Measurements from ENCODE around the gene FBXO42. TPM values are rescaled to one million over a fixed set of nuclear protein-coding genes. Genes with fewer than 3 reads are reported as not detected.

Gene FBXO42
- total RNA-seq, 1 experiment from 2014 or later = 21.9 TPM

- Mint-ChIP-seq H3K36me3 (ENCODE audit: insufficient read depth, unreplicated experiment) (peaks cover 6% of the 10 kb centered on the region), H3K9me3 (ENCODE audit: unreplicated experiment) (no peaks in the 10 kb centered on the region), H3K27me3 (ENCODE audit: insufficient read depth, unreplicated experiment) (no peaks in the 10 kb centered on the region), H3K4me1 (ENCODE audit: insufficient read depth, unreplicated experiment) (peaks cover 7% of the 10 kb centered on the region), H3K4me3 (ENCODE audit: unreplicated experiment) (no peak overlapping the region), H3K27ac (ENCODE audit: low read depth, unreplicated experiment) (no peak overlapping the region)
- ChIA-PET CTCF (no interaction called here), POLR2A (no interaction called here)
- BruUV-seq (replicated peaks) = no TSS peak
- intact Hi-C loops (cut with micrococcal nuclease) = no loop called here
- TF ChIP-seq, protein P1, sequence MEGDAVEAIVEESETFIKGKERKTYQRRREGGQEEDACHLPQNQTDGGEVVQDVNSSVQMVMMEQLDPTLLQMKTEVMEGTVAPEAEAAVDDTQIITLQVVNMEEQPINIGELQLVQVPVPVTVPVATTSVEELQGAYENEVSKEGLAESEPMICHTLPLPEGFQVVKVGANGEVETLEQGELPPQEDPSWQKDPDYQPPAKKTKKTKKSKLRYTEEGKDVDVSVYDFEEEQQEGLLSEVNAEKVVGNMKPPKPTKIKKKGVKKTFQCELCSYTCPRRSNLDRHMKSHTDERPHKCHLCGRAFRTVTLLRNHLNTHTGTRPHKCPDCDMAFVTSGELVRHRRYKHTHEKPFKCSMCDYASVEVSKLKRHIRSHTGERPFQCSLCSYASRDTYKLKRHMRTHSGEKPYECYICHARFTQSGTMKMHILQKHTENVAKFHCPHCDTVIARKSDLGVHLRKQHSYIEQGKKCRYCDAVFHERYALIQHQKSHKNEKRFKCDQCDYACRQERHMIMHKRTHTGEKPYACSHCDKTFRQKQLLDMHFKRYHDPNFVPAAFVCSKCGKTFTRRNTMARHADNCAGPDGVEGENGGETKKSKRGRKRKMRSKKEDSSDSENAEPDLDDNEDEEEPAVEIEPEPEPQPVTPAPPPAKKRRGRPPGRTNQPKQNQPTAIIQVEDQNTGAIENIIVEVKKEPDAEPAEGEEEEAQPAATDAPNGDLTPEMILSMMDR (IDR thresholded peaks at IDR 0.05; ENCODE audit: unreplicated experiment) = no peak
- DNase-seq (ENCODE audit: unreplicated experiment) = no peak
These were observed 120.7 kb downstream of the FBXO42 start for GRCh38 chr1:16231331-16232315.

DNA sequence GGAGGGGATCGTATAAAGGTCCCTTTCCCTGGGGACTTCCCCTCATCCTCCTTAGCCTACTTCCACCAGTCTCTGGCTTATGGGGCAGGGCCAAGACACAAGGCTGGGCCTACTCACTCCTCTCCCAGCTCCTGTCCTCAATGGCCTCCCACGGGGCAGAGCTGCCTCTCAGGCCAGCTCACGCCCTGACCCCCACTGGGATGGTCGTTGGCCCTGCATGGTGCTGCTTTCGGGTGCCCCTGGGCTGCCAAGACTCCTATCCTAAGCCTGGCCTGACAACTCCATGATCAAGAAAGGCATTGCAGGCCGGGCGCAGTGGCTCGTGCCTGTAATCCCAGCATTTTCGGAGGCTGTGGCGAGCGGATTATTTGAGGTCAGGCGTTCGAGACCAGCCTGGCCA lies 121.5 kb downstream of the FBXO42 start:
- Mint-ChIP-seq H3K9me3 (ENCODE audit: unreplicated experiment) (no peaks in the 10 kb centered on the region), H3K36me3 (ENCODE audit: insufficient read depth, unreplicated experiment) (peaks cover 6% of the 10 kb centered on the region), H3K27me3 (ENCODE audit: insufficient read depth, unreplicated experiment) (no peaks in the 10 kb centered on the region), H3K27ac (ENCODE audit: low read depth, unreplicated experiment) (no peak overlapping the region), H3K4me1 (ENCODE audit: insufficient read depth, unreplicated experiment) (peaks cover under 1% of the 10 kb centered on the region), H3K4me3 (ENCODE audit: unreplicated experiment) (no peak overlapping the region)
- no peak for DNase-seq (ENCODE audit: unreplicated experiment)
- CTCF ChIA-PET = interaction anchor here (0.6 kb wide), 1 partner anchor 857 kb away, joined by 3 read pairs; no protein-coding TSS in a partner anchor
- POLR2A ChIA-PET = no interaction called here
- TSS peak; percentile 23 for BruUV-seq (replicated peaks)
- TF ChIP-seq, protein P1 (IDR thresholded peaks at IDR 0.05; ENCODE audit: unreplicated experiment) = no peak
- intact Hi-C loops (cut with micrococcal nuclease) = no loop called here

GRCh38 chr1:16229976-16230740 lies 122.1 kb downstream of the FBXO42 start:
- Mint-ChIP-seq H3K4me3 (ENCODE audit: unreplicated experiment) (no peak overlapping the region), H3K27ac (ENCODE audit: low read depth, unreplicated experiment) (no peak overlapping the region), H3K36me3 (ENCODE audit: insufficient read depth, unreplicated experiment) (peaks cover 6% of the 10 kb centered on the region), H3K27me3 (ENCODE audit: insufficient read depth, unreplicated experiment) (no peaks in the 10 kb centered on the region), H3K9me3 (ENCODE audit: unreplicated experiment) (no peaks in the 10 kb centered on the region), H3K4me1 (ENCODE audit: insufficient read depth, unreplicated experiment) (no peaks in the 10 kb centered on the region)
- intact Hi-C loops (cut with micrococcal nuclease) = no loop called here
- TF ChIP-seq, protein P1 (IDR thresholded peaks at IDR 0.05; ENCODE audit: unreplicated experiment) = no peak
- DNase-seq (ENCODE audit: unreplicated experiment) = no peak
- CTCF ChIA-PET = interaction anchor here (0.6 kb wide), 2 partner anchors 45 to 856 kb away, joined by 3 read pairs; no protein-coding TSS in a partner anchor
- POLR2A ChIA-PET = interaction anchor here (0.6 kb wide), 1 partner anchor 99 kb away, joined by 3 read pairs; no protein-coding TSS in a partner anchor
- no TSS peak for BruUV-seq (replicated peaks)
